ENCODE data around the gene RERE. TPM values are rescaled to one million over a fixed set of nuclear protein-coding genes. Genes with fewer than 3 reads are reported as not detected.
"Not testable (repeated sequence)": the region's sequence is repeated elsewhere in the genome, so short reads cannot be mapped to it uniquely, and the experiment has no call there.

RERE gene
- total RNA-seq, 1 experiment from 2014 or later = 47.4 TPM

DNA sequence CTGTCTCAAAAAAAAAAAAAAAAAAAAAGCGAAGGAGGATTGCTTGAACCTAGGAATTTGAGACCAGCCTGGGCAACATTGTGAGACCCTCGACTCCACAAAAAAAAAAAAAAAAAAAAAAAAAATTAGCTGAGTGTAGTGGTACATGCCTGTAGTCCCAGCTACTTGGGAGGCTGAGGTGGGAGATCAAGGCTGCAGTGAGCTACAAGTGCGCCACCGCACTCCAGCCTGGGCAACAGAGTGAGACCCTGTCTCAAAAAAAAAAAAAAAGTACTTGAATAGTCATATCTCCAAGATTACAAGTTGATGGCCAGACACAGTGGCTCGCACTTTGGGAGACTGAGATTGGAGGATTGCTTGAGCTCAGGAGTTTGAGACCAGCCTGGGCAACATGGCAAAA lies 33.6 kb upstream of the RERE start:
- Histone ChIP-seq H3K4me1 (peaks cover 15% of the 10 kb centered on the region), H3K9me3 (replicated peaks) (no peaks in the 10 kb centered on the region), H3K27me3 (no peaks in the 10 kb centered on the region), H3K27ac (no peak overlapping the region), H3K4me3 (no peak overlapping the region), H3K36me3 (no peaks in the 10 kb centered on the region)
- no peak for DNase-seq

DNA sequence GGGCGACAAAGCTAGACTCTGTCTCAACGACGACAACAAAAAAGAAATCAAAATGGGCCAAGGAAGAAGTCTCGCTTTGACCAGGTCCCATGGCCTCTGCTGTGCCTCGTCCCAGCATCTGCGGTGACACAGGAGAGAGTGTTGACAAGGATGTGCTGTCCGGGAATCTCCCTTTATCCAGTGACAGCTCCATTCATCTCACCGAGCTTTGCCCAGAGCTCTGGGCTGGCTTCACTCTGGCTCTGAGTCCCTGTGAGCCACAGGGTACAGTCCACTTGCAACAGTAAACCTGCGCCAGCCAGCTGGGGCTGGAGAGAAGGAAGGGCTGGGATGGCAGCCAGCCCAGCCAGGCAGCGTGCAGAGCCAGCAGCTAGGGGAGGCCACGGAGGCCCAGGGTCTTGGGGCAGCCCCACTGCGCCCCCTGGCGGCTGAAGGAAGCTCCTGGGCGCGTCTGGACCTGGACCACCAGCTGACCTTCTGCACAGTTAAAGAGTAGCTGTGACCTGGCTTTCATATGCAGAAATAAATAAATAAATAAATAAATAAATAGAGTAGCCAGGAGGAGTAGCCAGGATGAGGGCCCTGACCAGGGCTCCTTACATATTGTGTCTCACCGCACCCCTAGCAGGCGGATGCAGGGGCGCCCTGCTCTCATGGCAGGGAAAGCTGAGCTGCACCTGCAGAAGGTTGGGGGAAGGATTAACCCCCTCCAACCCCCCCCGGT lies 31.4 kb upstream of the RERE start:
- Histone ChIP-seq H3K9me3 (replicated peaks) (no peaks in the 10 kb centered on the region), H3K27me3 (no peaks in the 10 kb centered on the region), H3K4me1 (peaks cover 26% of the 10 kb centered on the region), H3K27ac (peak overlapping the region; percentile 47), H3K36me3 (no peaks in the 10 kb centered on the region), H3K4me3 (no peak overlapping the region; the same call in 1 of the 2 replicates)
- peak; percentile 96 to 99 for DNase-seq

- no peaks in the 10 kb centered on the region for H3K27me3 ChIP-seq
- H3K27ac ChIP-seq = peak overlapping the region; percentile 47
- peak; percentile 96 to 98 for DNase-seq
Observed at GRCh38 chr1:8847990-8848389, 30.6 kb upstream of the RERE start.

DNA sequence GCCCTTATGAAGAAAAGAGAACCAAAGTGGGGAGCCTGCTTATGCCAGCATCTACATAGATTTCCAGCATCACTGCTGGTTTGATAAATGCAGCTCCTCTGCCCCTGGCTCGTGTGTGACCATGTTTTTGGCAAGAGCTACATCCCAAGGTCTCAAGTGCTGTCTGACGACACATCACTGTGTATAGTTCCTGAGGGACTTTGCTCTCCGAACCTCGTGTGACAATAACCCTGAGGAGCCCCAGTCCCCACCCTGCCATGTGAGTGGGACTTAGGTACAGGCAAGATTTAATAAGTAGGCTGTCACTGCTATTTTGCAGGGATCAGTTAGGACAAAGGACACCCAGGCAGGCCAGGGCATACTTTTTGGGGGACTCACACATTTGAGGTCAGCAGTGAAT lies 28.8 kb upstream of the RERE start:
- DNase-seq = no peak
- no peaks in the 10 kb centered on the region; the same call in 1 of the 2 replicates for H3K9me3 ChIP-seq (replicated peaks)
- no peak overlapping the region for H3K27ac ChIP-seq
- no peak overlapping the region for H3K4me3 ChIP-seq
- H3K27me3 ChIP-seq = no peaks in the 10 kb centered on the region
- peaks cover 26% of the 10 kb centered on the region for H3K4me1 ChIP-seq
- H3K36me3 ChIP-seq = no peaks in the 10 kb centered on the region

More at GRCh38 chr1:8847990-8848389, 30.6 kb upstream of the RERE start:
- H3K4me1 ChIP-seq = peaks cover 26% of the 10 kb centered on the region
- H3K9me3 ChIP-seq (replicated peaks) = no peaks in the 10 kb centered on the region
- no peak overlapping the region for H3K4me3 ChIP-seq
- H3K36me3 ChIP-seq = no peaks in the 10 kb centered on the region

DNA sequence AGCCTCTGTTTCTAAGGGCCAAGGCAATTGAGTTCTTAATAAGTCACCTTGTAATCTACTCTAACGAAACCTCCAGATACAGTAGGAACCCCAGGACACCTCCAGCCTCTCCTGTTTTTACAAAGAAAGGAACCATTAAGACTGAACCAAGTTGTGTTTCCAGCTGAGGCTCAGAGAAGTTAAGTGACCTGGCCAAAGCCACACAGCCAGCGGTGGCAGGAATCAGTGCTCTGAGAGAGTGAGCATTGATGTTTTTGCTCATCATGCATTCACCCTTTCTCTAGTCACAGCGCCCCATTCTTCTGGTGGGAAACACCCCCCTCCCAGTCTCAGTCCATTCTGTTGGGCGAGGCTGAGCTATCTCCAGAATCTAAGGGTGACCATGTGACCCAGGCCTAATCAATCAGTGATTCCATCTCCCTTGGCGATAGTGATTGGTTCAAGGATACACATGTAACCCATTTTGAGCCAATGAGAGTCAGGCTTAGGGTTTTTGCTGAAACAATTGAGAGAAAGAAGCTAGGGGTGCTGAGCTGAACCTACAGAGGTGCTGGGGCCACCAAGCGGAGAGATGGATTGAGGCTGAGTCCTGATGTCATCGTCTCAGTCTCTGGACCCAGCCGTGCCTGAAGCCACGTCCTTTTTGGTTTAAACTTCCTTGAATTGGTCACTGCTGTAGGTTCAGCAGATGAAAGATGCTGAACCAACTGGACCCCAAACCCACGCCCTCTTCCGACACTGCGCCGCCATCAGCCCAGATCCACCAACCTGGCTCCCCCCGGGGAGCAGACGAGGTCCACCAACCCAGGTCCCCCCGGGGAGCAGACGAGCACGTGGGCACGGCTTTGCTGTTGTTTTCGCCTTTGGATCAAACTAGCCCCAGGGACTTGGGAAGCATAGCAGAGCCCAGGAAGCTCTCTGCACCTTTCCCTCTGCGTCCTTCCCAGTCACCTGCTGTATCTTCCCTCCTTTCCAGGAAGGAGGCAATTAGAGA lies 28.0 kb upstream of the RERE start:
- no peak for DNase-seq
- Histone ChIP-seq H3K36me3 (no peaks in the 10 kb centered on the region), H3K27ac (peak overlapping the region; percentile 18), H3K9me3 (replicated peaks) (no peaks in the 10 kb centered on the region; the same call in 1 of the 2 replicates), H3K4me3 (no peak overlapping the region), H3K4me1 (peaks cover 26% of the 10 kb centered on the region), H3K27me3 (no peaks in the 10 kb centered on the region)

GRCh38 chr1:8844501-8845006 lies 27.1 kb upstream of the RERE start:
- Histone ChIP-seq H3K4me1 (peaks cover 26% of the 10 kb centered on the region), H3K27me3 (no peaks in the 10 kb centered on the region), H3K9me3 (replicated peaks) (no peaks in the 10 kb centered on the region; the same call in 1 of the 2 replicates), H3K27ac (peak overlapping the region; percentile 18), H3K4me3 (no peak overlapping the region), H3K36me3 (no peaks in the 10 kb centered on the region)
- peak; percentile 94 to 97 for DNase-seq

DNA sequence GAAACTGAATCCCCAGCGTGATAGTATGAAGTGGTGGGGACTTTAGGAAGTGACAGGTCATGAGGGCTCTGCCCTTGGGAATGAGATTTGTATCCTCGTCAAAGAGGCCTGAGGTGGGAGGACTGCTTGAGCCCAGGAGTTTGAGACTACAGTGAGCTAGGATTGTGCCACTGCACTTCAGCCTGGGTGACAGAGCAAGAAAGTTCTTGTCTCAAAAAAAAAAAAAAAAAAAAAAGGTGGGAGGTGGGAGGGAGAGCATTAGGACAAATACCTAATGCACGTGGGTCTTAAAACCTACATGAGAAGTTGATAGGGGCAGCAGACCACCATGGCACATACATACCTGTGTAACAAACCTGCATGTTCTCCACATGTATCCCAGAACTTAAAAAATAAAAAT lies 24.0 kb upstream of the RERE start:
- Histone ChIP-seq H3K27me3 (peaks cover 2% of the 10 kb centered on the region; the same call in 1 of the 2 replicates), H3K4me3 (no peak overlapping the region), H3K27ac (no peak overlapping the region), H3K9me3 (replicated peaks) (no peaks in the 10 kb centered on the region; the same call in 1 of the 2 replicates), H3K36me3 (no peaks in the 10 kb centered on the region), H3K4me1 (peaks cover 13% of the 10 kb centered on the region)
- no peak for DNase-seq

DNA sequence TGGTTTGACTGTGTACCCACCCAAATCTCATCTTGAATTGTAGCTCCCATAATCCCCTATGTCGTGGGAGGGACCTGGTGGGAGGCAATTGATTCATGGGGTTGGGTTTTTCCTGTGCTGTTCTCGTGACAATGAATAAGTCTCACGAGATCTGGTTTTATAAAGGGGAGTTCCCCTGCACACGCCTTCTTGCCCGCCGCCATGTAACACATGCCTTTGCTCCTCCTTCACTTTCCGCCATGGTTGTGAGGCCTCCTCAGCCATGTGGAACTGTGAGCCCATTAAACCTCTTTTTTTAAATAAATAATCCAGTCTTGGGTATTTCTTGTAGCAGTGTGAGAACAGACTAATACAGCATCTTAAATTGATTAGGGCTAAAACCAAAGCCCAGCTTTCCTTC lies 22.6 kb upstream of the RERE start:
- Histone ChIP-seq H3K27ac (no peak overlapping the region), H3K9me3 (replicated peaks) (no peaks in the 10 kb centered on the region; the same call in 1 of the 2 replicates), H3K4me3 (no peak overlapping the region), H3K4me1 (peaks cover 11% of the 10 kb centered on the region), H3K27me3 (peaks cover 3% of the 10 kb centered on the region; the same call in 1 of the 2 replicates), H3K36me3 (no peaks in the 10 kb centered on the region)
- DNase-seq = no peak

- Histone ChIP-seq H3K4me1 (peaks cover 3% of the 10 kb centered on the region; the same call in 1 of the 2 replicates), H3K27me3 (peaks cover 3% of the 10 kb centered on the region; the same call in 1 of the 2 replicates), H3K27ac (no peak overlapping the region), H3K9me3 (replicated peaks) (no peaks in the 10 kb centered on the region), H3K36me3 (no peaks in the 10 kb centered on the region), H3K4me3 (no peak overlapping the region)
- DNase-seq = no peak
Observed at GRCh38 chr1:8835941-8836643, 18.7 kb upstream of the RERE start.

GRCh38 chr1:8831340-8831739 lies 13.9 kb upstream of the RERE start:
- H3K4me1 ChIP-seq = peaks cover 12% of the 10 kb centered on the region
- H3K27ac ChIP-seq = no peak overlapping the region
- DNase-seq = no peak
- H3K9me3 ChIP-seq (replicated peaks) = no peaks in the 10 kb centered on the region
- peaks cover under 1% of the 10 kb centered on the region; the same call in 1 of the 2 replicates for H3K27me3 ChIP-seq
- H3K4me3 ChIP-seq = no peak overlapping the region
- H3K36me3 ChIP-seq = no peaks in the 10 kb centered on the region

- H3K4me1 ChIP-seq = peaks cover 11% of the 10 kb centered on the region; the same call in 1 of the 2 replicates
- not testable (repeated sequence) for H3K4me3 ChIP-seq; H3K27me3 ChIP-seq; H3K36me3 ChIP-seq; H3K27ac ChIP-seq; DNase-seq; H3K9me3 ChIP-seq (replicated peaks)
Observed at GRCh38 chr1:8830732-8831131, 13.3 kb upstream of the RERE start.

DNA sequence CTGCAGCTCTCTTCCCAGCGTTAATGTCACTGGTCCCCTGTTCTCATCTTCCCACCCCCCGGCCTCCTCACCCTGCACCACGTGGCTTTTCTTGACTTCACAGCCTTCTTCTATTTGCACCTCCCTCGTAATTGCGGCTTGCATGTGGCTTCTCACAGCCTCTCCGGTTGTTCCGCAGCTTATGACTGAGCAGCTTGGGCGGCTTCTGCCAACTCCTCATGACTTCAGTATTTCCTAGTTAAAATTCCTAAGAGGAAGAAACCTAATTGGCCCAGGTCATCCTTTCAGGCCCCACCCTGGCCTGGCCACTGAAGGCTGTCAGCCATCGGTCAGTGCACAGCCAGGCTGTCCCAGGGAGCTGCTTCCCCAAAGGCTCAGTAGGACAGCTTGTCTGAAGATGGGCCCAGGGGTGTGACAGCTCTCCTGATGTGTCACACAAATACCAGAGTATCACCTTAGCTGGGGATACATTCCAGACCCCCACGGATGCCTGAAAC lies 8.6 kb upstream of the RERE start:
- DNase-seq = peak; percentile 30 to 37
- Histone ChIP-seq H3K27ac (no peak overlapping the region), H3K27me3 (no peaks in the 10 kb centered on the region), H3K36me3 (no peaks in the 10 kb centered on the region), H3K4me1 (peaks cover 39% of the 10 kb centered on the region), H3K9me3 (replicated peaks) (no peaks in the 10 kb centered on the region), H3K4me3 (no peak overlapping the region)

GRCh38 chr1:8823295-8823664 lies 5.8 kb upstream of the RERE start:
- DNase-seq = peak in 1 of 2 experiments; percentile 42
- Histone ChIP-seq H3K4me3 (no peak overlapping the region), H3K27me3 (no peaks in the 10 kb centered on the region), H3K9me3 (replicated peaks) (no peaks in the 10 kb centered on the region), H3K36me3 (no peaks in the 10 kb centered on the region), H3K4me1 (peaks cover 29% of the 10 kb centered on the region), H3K27ac (peak overlapping the region; percentile 29)

Measured in SJCRH30 (cell line).